Naive B cell (primary cell): ENCODE measurements around the gene WFS1. TPM values are rescaled to one million over a fixed set of nuclear protein-coding genes. Genes with fewer than 3 reads are reported as not detected.
A peak's percentile ranks its signal among the peaks of the same experiment; 100 is the strongest.

Experiments used
- ATAC-seq, 2 donors: fragments of 150-1000 bp; cut with Tn5 transposase; 2 replicates each; pipeline ENCODE4 v1.10.0; 2021; ENCODE audit warnings: low read depth in 2 of 2, mild to moderate bottlenecking in 2 of 2, moderate library complexity in 2 of 2
- DNase-seq: peaks from one replicate; pipeline ENCODE4 v3.0.0; 2022
- H3K27ac Mint-ChIP-seq, 6 donors: one replicate each; pipeline ENCODE4 v1.8.0; 2020 to 2022; ENCODE audit warnings: mild to moderate bottlenecking in 6 of 6, mixed read lengths in 6 of 6, moderate library complexity in 5 of 6, inconsistent platforms in 2 of 6
- H3K27me3 Mint-ChIP-seq, 3 donors: one replicate each; pipeline ENCODE4 v1.8.0; 2021 to 2022; ENCODE audit warnings: mixed read lengths in 3 of 3, mild to moderate bottlenecking in 1 of 3
- H3K36me3 Mint-ChIP-seq, 2 donors: one replicate each; pipeline ENCODE4 v1.8.0; 2020 to 2022; ENCODE audit warnings: mixed read lengths in 2 of 2, inconsistent platforms in 1 of 2, mild to moderate bottlenecking in 1 of 2
- H3K4me1 Mint-ChIP-seq, 3 donors: one replicate each; pipeline ENCODE4 v1.8.0; 2020 to 2022; ENCODE audit warnings: mixed read lengths in 3 of 3, inconsistent platforms in 1 of 3, mild to moderate bottlenecking in 1 of 3, moderate library complexity in 1 of 3
- H3K4me3 Mint-ChIP-seq, 8 donors: one replicate each; pipeline ENCODE4 v1.8.0; 2020 to 2022; ENCODE audit warnings: mild to moderate bottlenecking in 8 of 8, mixed read lengths in 8 of 8, moderate library complexity in 8 of 8, inconsistent platforms in 2 of 8
- H3K9me3 Mint-ChIP-seq, 7 donors: one replicate each; pipeline ENCODE4 v1.8.0; 2020 to 2022; ENCODE audit warnings: mixed read lengths in 7 of 7, mild to moderate bottlenecking in 5 of 7, inconsistent platforms in 2 of 7, moderate library complexity in 1 of 7
- polyA plus RNA-seq, 6 donors: library from polyadenylated mRNA; unstranded; fragments of 300-500 nt; fragmentation: Illumina TruSeq; gene quantifications; one replicate each; pipeline ENCODE4 v1.2.3, GENCODE V29; 2021; ENCODE audit warnings: low read depth in 6 of 6

WFS1 gene
- polyA plus RNA-seq, 6 donors from 2014 or later, result 1.5 to 6.0 (median 3.1) TPM

- ATAC-seq (peak; percentile 69 to 76), DNase-seq (no peak)
- peaks cover 0 to 6% of the 10 kb centered on the region in 2 donors for H3K36me3 Mint-ChIP-seq
- peak overlapping the region in 2 of 8 donors; percentile 16 to 28 for H3K4me3 Mint-ChIP-seq
- peaks cover 15 to 31% (median 20%) of the 10 kb centered on the region in 3 donors for H3K4me1 Mint-ChIP-seq
- peaks cover 6 to 28% (median 13%) of the 10 kb centered on the region in 3 donors for H3K27me3 Mint-ChIP-seq
- H3K9me3 Mint-ChIP-seq, result peaks cover 0 to 5% (median 0%) of the 10 kb centered on the region in 7 donors
- H3K27ac Mint-ChIP-seq, result peak overlapping the region in 1 of 6 donors; percentile 63
Observed at GRCh38 chr4:6258741-6259140, 10.9 kb upstream of the WFS1 start.

- DNase-seq (no peak), ATAC-seq (no peak)
- Mint-ChIP-seq H3K27me3 (peaks cover 6 to 28% (median 13%) of the 10 kb centered on the region in 3 donors), H3K27ac (peak overlapping the region in 1 of 6 donors; percentile 73), H3K4me3 (no peak overlapping the region), H3K9me3 (peaks cover 0 to 3% (median 0%) of the 10 kb centered on the region in 7 donors), H3K4me1 (peaks cover 15 to 31% (median 20%) of the 10 kb centered on the region in 3 donors), H3K36me3 (peaks cover 0 to 1% of the 10 kb centered on the region in 2 donors)
Observed at GRCh38 chr4:6259886-6260285, 9.8 kb upstream of the WFS1 start.

GRCh38 chr4:6262176-6262575 lies 7.5 kb upstream of the WFS1 start:
- peaks cover 16 to 26% (median 17%) of the 10 kb centered on the region in 3 donors for H3K4me1 Mint-ChIP-seq
- ATAC-seq, result no peak
- H3K9me3 Mint-ChIP-seq, result no peaks in the 10 kb centered on the region
- DNase-seq, result no peak
- no peak overlapping the region for H3K4me3 Mint-ChIP-seq
- no peak overlapping the region for H3K27ac Mint-ChIP-seq
- no peaks in the 10 kb centered on the region for H3K36me3 Mint-ChIP-seq
- H3K27me3 Mint-ChIP-seq, result peaks cover 6 to 25% (median 6%) of the 10 kb centered on the region in 3 donors

- ATAC-seq, result no peak
- Mint-ChIP-seq H3K27me3 (peaks cover 5 to 18% (median 6%) of the 10 kb centered on the region in 3 donors), H3K36me3 (no peaks in the 10 kb centered on the region), H3K9me3 (no peaks in the 10 kb centered on the region), H3K4me1 (peaks cover 16 to 26% (median 16%) of the 10 kb centered on the region in 3 donors), H3K4me3 (no peak overlapping the region), H3K27ac (no peak overlapping the region)
- DNase-seq, result no peak
Observed at GRCh38 chr4:6262847-6263487, 6.7 kb upstream of the WFS1 start.

GRCh38 chr4:6263526-6264224 lies 6.0 kb upstream of the WFS1 start:
- no peaks in the 10 kb centered on the region for H3K9me3 Mint-ChIP-seq

GRCh38 chr4:6264225-6264540 lies 5.5 kb upstream of the WFS1 start:
- no peaks in the 10 kb centered on the region for H3K36me3 Mint-ChIP-seq
- ATAC-seq (no peak), DNase-seq (no peak)
- peaks cover 20 to 30% (median 28%) of the 10 kb centered on the region in 3 donors for H3K4me1 Mint-ChIP-seq
- peaks cover 5 to 18% (median 6%) of the 10 kb centered on the region in 3 donors for H3K27me3 Mint-ChIP-seq
- no peak overlapping the region for H3K27ac Mint-ChIP-seq
- H3K4me3 Mint-ChIP-seq, result no peak overlapping the region
- no peaks in the 10 kb centered on the region for H3K9me3 Mint-ChIP-seq

More at GRCh38 chr4:6263526-6264224, 6.0 kb upstream of the WFS1 start:
- peaks cover 5 to 18% (median 6%) of the 10 kb centered on the region in 3 donors for H3K27me3 Mint-ChIP-seq
- ATAC-seq, result no peak
- H3K36me3 Mint-ChIP-seq, result no peaks in the 10 kb centered on the region
- peaks cover 19 to 29% (median 23%) of the 10 kb centered on the region in 3 donors for H3K4me1 Mint-ChIP-seq
- no peak for DNase-seq
- no peak overlapping the region for H3K4me3 Mint-ChIP-seq
- no peak overlapping the region for H3K27ac Mint-ChIP-seq

GRCh38 chr4:6265546-6265945 lies 4.1 kb upstream of the WFS1 start:
- DNase-seq (no peak), ATAC-seq (no peak)
- no peaks in the 10 kb centered on the region for H3K9me3 Mint-ChIP-seq
- peaks cover 21 to 31% (median 27%) of the 10 kb centered on the region in 3 donors for H3K4me1 Mint-ChIP-seq
- no peak overlapping the region for H3K27ac Mint-ChIP-seq
- H3K4me3 Mint-ChIP-seq, result no peak overlapping the region
- no peaks in the 10 kb centered on the region for H3K36me3 Mint-ChIP-seq
- H3K27me3 Mint-ChIP-seq, result peaks cover 0 to 19% (median 6%) of the 10 kb centered on the region in 3 donors

- Mint-ChIP-seq H3K4me1 (peaks cover 25 to 39% (median 35%) of the 10 kb centered on the region in 3 donors), H3K27me3 (peaks cover 0 to 17% (median 0%) of the 10 kb centered on the region in 3 donors), H3K9me3 (no peaks in the 10 kb centered on the region), H3K27ac (peak overlapping the region in 4 of 6 donors; percentile 7 to 62 (median 28)), H3K36me3 (no peaks in the 10 kb centered on the region), H3K4me3 (peak overlapping the region in 6 of 8 donors; percentile 37 to 73 (median 62))
- ATAC-seq (no peak), DNase-seq (no peak)
Observed at GRCh38 chr4:6267573-6267972, 2.1 kb upstream of the WFS1 start.

- Mint-ChIP-seq H3K27me3 (peaks cover 0 to 17% (median 0%) of the 10 kb centered on the region in 3 donors), H3K27ac (peak overlapping the region in 4 of 6 donors; percentile 43 to 84 (median 72)), H3K36me3 (no peaks in the 10 kb centered on the region), H3K4me1 (peaks cover 25 to 39% (median 35%) of the 10 kb centered on the region in 3 donors), H3K4me3 (peak overlapping the region; percentile 76 to 92 (median 89)), H3K9me3 (no peaks in the 10 kb centered on the region)
- DNase-seq, result no peak
- peak; percentile 5 to 9 for ATAC-seq
Observed at GRCh38 chr4:6268650-6269615, 717 bp upstream of the WFS1 start.

- ATAC-seq (no peak), DNase-seq (no peak)
- Mint-ChIP-seq H3K9me3 (no peaks in the 10 kb centered on the region), H3K4me1 (peaks cover 37 to 41% (median 39%) of the 10 kb centered on the region in 3 donors), H3K27ac (peak overlapping the region in 1 of 6 donors; percentile 76), H3K36me3 (no peaks in the 10 kb centered on the region), H3K27me3 (peaks cover 0 to 17% (median 0%) of the 10 kb centered on the region in 3 donors), H3K4me3 (peak overlapping the region; percentile 78 to 93 (median 87))
Observed at GRCh38 chr4:6270636-6271121, 1.0 kb downstream of the WFS1 start.

- Mint-ChIP-seq H3K27ac (no peak overlapping the region), H3K4me3 (peak overlapping the region; percentile 78 to 93 (median 87)), H3K9me3 (no peaks in the 10 kb centered on the region), H3K4me1 (peaks cover 38 to 43% (median 40%) of the 10 kb centered on the region in 3 donors), H3K36me3 (no peaks in the 10 kb centered on the region), H3K27me3 (peaks cover 0 to 17% (median 0%) of the 10 kb centered on the region in 3 donors)
- ATAC-seq (no peak), DNase-seq (no peak)
Observed at GRCh38 chr4:6271206-6271605, 1.6 kb downstream of the WFS1 start.

GRCh38 chr4:6271701-6272465 lies 2.2 kb downstream of the WFS1 start:
- H3K4me3 Mint-ChIP-seq, result peak overlapping the region in 7 of 8 donors; percentile 29 to 84 (median 63)
- peak overlapping the region in 1 of 6 donors; percentile 26 for H3K27ac Mint-ChIP-seq
- no peaks in the 10 kb centered on the region for H3K9me3 Mint-ChIP-seq
- peaks cover 0 to 17% (median 0%) of the 10 kb centered on the region in 3 donors for H3K27me3 Mint-ChIP-seq
- ATAC-seq (no peak), DNase-seq (no peak)
- H3K4me1 Mint-ChIP-seq, result peaks cover 35 to 43% (median 42%) of the 10 kb centered on the region in 3 donors
- no peaks in the 10 kb centered on the region for H3K36me3 Mint-ChIP-seq
